GM13977 (cell line): ENCODE results near the gene GOLIM4.

Experiments
- DNase-seq: peaks from one replicate; pipeline ENCODE4 v3.0.0; 2012; ENCODE audit warnings: low spot score
- in situ Hi-C: fragments of 300-500 bp; cut with MboI; formaldehyde crosslinking; loops from one replicate; pipeline ENCODE4 v1.12.0; 2022; ENCODE audit warnings: low sequenced_read_pairs, low pct_unique_long_range_greater_than_20kb, mixed read lengths, inconsistent platforms; ENCODE audit not compliant: unreplicated experiment
- TF ChIP-seq, protein P1 (sequence below): IDR thresholded peaks from 2 replicates; pipeline ENCODE4 v1.5.1; 2012; ENCODE audit warnings: mild to moderate bottlenecking, control low read depth; ENCODE audit not compliant: insufficient read depth; ENCODE audit errors: extremely low read depth, missing control alignments

The GOLIM4 gene

DNA sequence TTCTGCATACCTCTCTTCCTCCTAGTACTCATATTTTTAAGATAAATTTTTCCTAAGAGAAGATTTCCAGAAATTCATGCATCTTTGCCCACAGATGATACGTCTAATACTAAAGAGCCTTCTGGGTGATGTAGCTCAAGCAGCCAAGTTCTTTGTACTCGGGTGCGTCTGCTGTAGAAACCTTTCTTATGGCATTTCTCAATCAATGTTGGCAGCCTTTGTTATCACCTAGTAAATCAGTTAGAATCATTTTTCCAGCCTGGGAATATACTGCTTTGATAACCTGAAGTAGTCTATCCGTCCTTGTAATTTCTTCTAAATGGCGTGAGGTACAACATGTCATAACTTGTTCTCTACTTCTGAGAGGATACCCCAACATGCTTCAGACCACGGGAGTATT lies 104.5 kb downstream of the GOLIM4 start:
- TF ChIP-seq, protein P1, sequence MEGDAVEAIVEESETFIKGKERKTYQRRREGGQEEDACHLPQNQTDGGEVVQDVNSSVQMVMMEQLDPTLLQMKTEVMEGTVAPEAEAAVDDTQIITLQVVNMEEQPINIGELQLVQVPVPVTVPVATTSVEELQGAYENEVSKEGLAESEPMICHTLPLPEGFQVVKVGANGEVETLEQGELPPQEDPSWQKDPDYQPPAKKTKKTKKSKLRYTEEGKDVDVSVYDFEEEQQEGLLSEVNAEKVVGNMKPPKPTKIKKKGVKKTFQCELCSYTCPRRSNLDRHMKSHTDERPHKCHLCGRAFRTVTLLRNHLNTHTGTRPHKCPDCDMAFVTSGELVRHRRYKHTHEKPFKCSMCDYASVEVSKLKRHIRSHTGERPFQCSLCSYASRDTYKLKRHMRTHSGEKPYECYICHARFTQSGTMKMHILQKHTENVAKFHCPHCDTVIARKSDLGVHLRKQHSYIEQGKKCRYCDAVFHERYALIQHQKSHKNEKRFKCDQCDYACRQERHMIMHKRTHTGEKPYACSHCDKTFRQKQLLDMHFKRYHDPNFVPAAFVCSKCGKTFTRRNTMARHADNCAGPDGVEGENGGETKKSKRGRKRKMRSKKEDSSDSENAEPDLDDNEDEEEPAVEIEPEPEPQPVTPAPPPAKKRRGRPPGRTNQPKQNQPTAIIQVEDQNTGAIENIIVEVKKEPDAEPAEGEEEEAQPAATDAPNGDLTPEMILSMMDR: no peak
- in situ Hi-C loops: no loop called here
- no peak for DNase-seq

DNA sequence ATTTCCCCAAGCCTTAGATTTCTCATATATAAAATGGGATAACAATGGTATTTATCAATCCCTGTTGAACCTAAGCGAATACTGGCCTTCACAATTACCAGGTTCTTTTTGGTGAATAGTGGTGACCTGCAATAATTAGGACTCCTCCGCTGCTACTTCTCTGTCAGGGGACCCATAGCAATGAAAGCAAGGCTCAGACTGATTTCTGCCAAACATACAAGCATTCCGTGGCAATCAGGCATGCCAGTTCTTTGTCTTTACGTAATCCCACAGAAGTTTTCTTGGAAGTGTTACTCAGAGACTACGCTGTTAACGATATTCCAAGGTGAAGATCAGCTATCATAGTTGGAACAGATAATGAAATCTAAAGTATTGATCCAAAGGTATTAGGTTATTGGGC lies 105.7 kb downstream of the GOLIM4 start:
- TF ChIP-seq, protein P1: no peak
- DNase-seq: no peak
- in situ Hi-C loops: no loop called here

DNA sequence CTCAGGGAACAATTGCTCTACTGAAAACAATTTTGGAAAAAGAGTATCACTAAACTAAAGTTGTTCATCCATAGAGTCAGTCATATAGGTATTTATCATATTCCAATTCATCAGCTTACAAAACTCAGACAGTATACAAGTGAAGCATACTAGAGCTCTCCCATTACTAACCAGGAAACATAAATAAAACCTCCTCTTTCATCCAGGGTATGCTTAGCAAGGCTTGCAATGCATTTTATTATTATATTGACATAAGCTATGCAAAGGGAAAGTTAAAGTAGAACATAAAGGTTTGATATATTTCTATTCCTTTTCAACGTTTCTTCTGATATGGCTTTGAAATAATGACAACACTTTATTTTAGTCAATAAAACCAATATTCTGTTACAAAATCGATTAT lies 106.7 kb downstream of the GOLIM4 start:
- no peak for DNase-seq
- in situ Hi-C loops: no loop called here
- TF ChIP-seq, protein P1: no peak

DNA sequence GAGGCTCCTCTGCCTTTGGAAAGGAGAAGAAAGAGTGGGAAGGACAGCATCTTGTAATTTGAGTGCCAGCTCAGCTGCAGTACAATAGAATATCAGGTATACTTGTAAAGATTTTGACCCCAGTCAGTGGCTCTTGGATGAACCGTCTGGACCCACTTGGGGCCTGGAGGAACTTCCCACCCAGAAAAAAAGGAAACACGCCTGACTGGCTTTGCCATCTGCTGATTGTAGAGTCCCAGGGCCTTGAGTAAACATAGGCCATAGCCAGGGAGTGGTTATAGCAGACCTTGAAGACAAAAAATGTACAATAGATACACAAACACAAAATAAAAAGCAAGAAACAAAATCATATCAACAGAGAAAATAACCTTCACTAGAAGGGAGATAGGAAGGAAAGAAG lies 112.1 kb downstream of the GOLIM4 start:
- in situ Hi-C loops: no loop called here
- DNase-seq: no peak
- TF ChIP-seq, protein P1: no peak

DNA sequence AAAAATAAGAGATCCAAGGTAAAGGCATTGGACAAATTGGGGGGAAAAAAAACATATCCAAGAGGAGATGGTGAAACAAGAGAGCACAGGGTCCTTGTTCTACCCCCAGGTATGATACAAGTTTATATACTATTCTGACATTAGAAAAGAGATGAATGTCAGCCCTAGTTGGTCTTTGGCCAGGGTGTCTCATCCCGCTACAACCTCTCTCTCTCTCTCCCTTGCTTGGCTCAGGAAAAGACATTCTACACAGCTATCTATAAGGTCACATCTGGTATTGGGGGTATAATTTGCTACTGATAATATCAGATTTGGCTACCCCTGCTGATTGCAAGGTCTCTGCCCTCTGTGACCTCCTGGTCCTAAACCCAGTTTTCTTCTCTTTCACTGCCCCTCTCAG lies 117.2 kb downstream of the GOLIM4 start:
- in situ Hi-C loops: no loop called here
- DNase-seq: no peak
- TF ChIP-seq, protein P1: no peak

DNA sequence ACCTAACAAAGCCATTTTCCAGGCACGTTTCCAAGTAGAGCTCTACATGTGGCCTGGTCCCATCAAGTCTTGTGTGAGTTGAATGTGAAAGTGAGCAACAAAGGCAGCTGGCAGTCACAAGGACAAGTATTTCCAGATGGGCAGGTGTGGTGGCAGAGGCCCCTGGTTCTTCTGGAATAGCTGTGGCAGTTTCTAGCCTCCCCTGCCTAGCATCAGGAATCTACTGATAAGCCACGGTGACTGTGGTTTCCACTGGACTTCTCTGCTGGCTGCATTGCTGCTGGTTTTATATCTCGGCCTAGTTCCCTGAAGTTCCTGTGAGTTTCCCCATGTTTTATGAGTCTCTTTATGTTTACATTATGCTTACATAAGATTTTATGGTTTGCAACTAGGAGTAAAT lies 117.7 kb downstream of the GOLIM4 start:
- TF ChIP-seq, protein P1: no peak
- no peak for DNase-seq
- in situ Hi-C loops: no loop called here
